ENCODE data around the gene NUDT2. TPM values are rescaled to one million over a fixed set of nuclear protein-coding genes. Genes with fewer than 3 reads are reported as not detected.
"Not testable (repeated sequence)": the region's sequence is repeated elsewhere in the genome, so short reads cannot be mapped to it uniquely, and the experiment has no call there.

Gene NUDT2
- polyA plus RNA-seq, 1 of the 3 experiments (the other 2 are of a cell fraction): 47.8 TPM

- no peak for TF ChIP-seq CTCF (IDR thresholded peaks at IDR 0.05)
- no peak for TF ChIP-seq NRF1 (IDR thresholded peaks at IDR 0.05; ENCODE audit: low read depth, low read length)
These were observed 18.4 kb downstream of the NUDT2 start (continued) for GRCh38 chr9:34347800-34348158.

GRCh38 chr9:34349324-34349723, 20.0 kb downstream of the NUDT2 start:
- Histone ChIP-seq H3K36me3 (replicated peaks in 1 of 2; ENCODE audit: control insufficient read depth in 1 of 2, insufficient read depth in 2 of 2, low read length in 1 of 2) (no peaks in the 10 kb centered on the region), H3K9me3 (no peaks in the 10 kb centered on the region), H3K9ac (no peak overlapping the region), H4K20me1 (ENCODE audit: insufficient read depth) (no peaks in the 10 kb centered on the region), H2AFZ (ENCODE audit: low read depth) (no peak overlapping the region), H3K4me2 (no peak overlapping the region), H3K4me1 (ENCODE audit: control insufficient read depth in 1 of 2, insufficient read depth in 2 of 2, low read depth in 1 of 2, low read length in 1 of 2) (peaks cover 0 to 16% of the 10 kb centered on the region in 2 experiments; a peak in 1 of 4 replicates), H3K79me2 (ENCODE audit: insufficient read depth) (no peaks in the 10 kb centered on the region), H3K27me3 (ENCODE audit: insufficient read depth) (no peaks in the 10 kb centered on the region), H3K4me3 (ENCODE audit: low read depth in 2 of 2, low read length in 1 of 2) (no peak overlapping the region), H3K27ac (ENCODE audit: low read depth in 2 of 2, low read length in 1 of 2) (no peak overlapping the region), H3K9me2 (no peaks in the 10 kb centered on the region), H3F3A (replicated peaks; ENCODE audit: insufficient read depth) (no peaks in the 10 kb centered on the region)
- POLR2A ChIA-PET: no interaction called here
- CTCF ChIA-PET: interaction anchor here (0.7 to 0.8 kb wide), 2 partner anchors 46 to 54 kb away, joined by 3 read pairs; no protein-coding TSS in a partner anchor
- DNase-seq: no peak
- 97% methylated on average over 3 of the region's 3 CpGs for WGBS (ENCODE audit: low lambda C conversion rate)
- TF ChIP-seq MXI1 (IDR thresholded peaks at IDR 0.05; ENCODE audit: low read depth, low read length): no peak
- no peak for TF ChIP-seq TCF12 (IDR thresholded peaks at IDR 0.05)
- TF ChIP-seq USF2 (IDR thresholded peaks at IDR 0.05; ENCODE audit: borderline replicate concordance, low read depth, low read length): no peak
- TF ChIP-seq MEF2A (IDR thresholded peaks at IDR 0.05; ENCODE audit: borderline replicate concordance, low read depth): no peak
- TF ChIP-seq RCOR1 (IDR thresholded peaks at IDR 0.05; ENCODE audit: low read length): no peak
- no peak for TF ChIP-seq NRF1 (IDR thresholded peaks at IDR 0.05; ENCODE audit: low read depth, low read length)
- no peak for TF ChIP-seq POLR2AphosphoS5 (IDR thresholded peaks at IDR 0.05; ENCODE audit: low read depth, low read length)
- no peak for TF ChIP-seq CTCF (IDR thresholded peaks at IDR 0.05)
- no peak for TF ChIP-seq MAX (IDR thresholded peaks at IDR 0.05; ENCODE audit: low read depth)
- TF ChIP-seq TEAD4 (IDR thresholded peaks at IDR 0.05; ENCODE audit: borderline replicate concordance, insufficient read depth): no peak
- TF ChIP-seq ZBTB33 (IDR thresholded peaks at IDR 0.05; ENCODE audit: borderline replicate concordance, low read depth): no peak
- TF ChIP-seq NFIC (IDR thresholded peaks at IDR 0.05; ENCODE audit: borderline replicate concordance): no peak
- no peak for TF ChIP-seq REST (IDR thresholded peaks at IDR 0.05; ENCODE audit: low read depth, low read length)

- H3K36me3 ChIP-seq (replicated peaks in 1 of 2; ENCODE audit: control insufficient read depth in 1 of 2, insufficient read depth in 2 of 2, low read length in 1 of 2); DNase-seq: not testable (repeated sequence)
- 87% methylated on average over 7 of the region's 7 CpGs for WGBS (ENCODE audit: low lambda C conversion rate)
These were observed 22.8 kb downstream of the NUDT2 start for GRCh38 chr9:34352122-34352652.

More at GRCh38 chr9:34352122-34352652, 22.8 kb downstream of the NUDT2 start:
- H3K27me3 ChIP-seq (ENCODE audit: insufficient read depth); H3K9me3 ChIP-seq; H3K4me3 ChIP-seq (ENCODE audit: low read depth in 2 of 2, low read length in 1 of 2); H2AFZ ChIP-seq (ENCODE audit: low read depth); H3K27ac ChIP-seq (ENCODE audit: low read depth in 2 of 2, low read length in 1 of 2); H3K9me2 ChIP-seq; H3F3A ChIP-seq (replicated peaks; ENCODE audit: insufficient read depth); POLR2A ChIA-PET; H3K4me1 ChIP-seq (ENCODE audit: control insufficient read depth in 1 of 2, insufficient read depth in 2 of 2, low read depth in 1 of 2, low read length in 1 of 2); H3K4me2 ChIP-seq; H3K79me2 ChIP-seq (ENCODE audit: insufficient read depth); H4K20me1 ChIP-seq (ENCODE audit: insufficient read depth); H3K9ac ChIP-seq: not testable (repeated sequence)
- CTCF ChIA-PET: interaction anchor here (0.8 kb wide), 1 partner anchor 22 kb away, joined by 3 read pairs; no protein-coding TSS in a partner anchor
